NCI-H187 (cell line): ENCODE results near the gene ZNF3.

Source experiments
- DNase-seq, 2 experiments: peaks; one replicate each; lab custom pipeline; 2025; lab: John Stamatoyannopoulos, UW

The ZNF3 gene

DNA sequence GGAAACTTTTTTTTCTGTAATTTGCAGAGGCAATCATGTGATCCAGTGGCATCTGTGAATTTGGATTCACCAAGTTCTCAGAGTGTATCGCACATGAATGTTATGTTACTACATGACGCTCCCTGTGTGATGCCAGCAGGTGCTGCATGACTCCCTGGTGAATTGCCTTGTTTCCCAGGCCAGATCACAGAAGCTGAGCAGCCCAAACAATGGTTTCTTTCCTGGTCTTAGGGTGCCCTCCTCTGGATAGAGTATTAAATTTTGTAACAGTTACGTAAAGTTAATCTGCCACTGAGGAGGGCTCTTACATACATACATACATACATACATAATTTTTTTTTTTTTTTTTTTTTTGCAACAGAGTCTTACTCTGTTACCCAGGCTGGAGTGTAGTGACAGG, 28.3 kb downstream of the ZNF3 start:
- no peak for DNase-seq

DNA sequence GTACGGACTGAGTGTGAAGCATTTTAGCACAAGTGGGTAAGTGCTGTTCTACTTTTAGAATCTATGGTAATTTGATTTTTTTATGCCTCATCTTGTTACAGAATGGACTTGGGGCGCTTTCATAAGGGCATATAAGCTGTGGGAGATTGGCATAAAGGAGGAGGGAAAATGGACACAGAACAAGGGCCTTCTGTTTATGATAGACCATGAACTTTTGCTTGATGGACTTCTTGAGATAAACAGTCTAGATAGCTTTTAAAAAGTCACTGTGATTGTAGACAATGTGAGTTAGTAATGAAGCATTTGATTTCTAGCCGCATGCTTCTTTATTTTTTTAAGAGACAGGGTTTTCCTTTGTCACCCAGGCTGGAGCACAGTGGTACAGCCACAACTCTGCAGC, 29.9 kb downstream of the ZNF3 start:
- no peak for DNase-seq

DNA sequence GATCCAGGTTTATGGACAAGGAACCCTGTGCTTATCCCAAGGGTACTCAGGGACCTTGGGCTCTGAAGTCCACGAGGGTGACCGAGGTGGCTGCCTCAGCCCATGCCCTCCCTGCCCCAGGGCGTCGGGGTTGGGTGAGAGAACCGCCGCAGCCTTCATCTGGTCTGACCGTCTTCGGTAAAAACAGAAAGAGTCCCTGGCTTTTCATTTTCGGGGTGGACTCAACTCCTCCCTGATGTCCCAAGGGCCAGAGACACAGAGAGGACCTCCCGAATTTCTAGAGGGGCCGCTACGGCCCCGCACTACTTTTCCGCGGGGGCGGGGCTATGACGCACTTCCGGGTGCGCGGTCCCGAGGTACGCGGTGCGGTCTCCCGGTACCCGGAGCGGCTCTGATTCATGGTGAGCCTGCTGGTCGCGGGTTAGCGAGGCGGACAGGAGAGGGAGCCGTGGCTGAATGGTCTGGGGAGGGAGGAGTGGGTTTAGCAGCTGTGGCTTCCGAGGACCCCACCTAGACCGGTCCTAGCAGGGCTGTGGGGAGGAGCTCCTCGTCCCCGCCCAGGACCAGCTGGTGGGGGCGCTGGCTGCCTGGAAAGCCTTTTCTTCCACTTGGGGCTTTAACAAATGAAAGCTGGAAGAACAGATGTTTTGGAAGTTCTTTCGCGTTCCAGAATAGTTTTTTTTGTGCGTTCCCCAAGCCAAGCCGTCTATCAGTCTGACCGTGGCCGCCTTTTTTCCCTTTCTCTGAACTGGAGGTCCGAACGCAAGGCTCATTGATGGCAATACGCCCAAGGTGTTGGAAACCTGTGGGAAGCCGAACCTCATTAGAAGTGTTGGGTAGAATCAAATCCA, 31.9 kb downstream of the ZNF3 start, which contains the start of gene ZSCAN21:
Gene ZSCAN21 (plus strand): TSS at position 334 of the 851 bp plus-strand sequence. CDS start 7,233 bp downstream, outside the sequence.
- peak; percentile 70 to 73 for DNase-seq

DNA sequence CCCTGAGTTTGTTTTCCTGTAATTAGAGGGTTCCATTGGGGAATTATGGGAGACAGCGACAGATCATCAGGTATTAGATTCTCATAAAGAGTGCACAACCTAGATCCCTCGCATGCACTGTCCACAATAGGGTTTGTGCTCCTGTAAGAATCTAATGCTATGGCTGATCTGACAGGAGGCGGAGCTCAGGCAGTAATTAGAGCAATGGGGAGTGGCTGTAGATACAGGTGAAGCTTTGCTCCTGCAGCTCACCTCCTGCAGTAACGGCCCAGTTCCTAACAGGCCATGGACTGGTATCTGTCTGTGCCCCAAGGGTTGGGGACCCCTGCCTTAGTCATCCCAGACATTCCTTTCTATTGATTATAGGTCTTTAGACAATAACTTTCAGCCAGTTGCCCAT, 32.8 kb downstream of the ZNF3 start:
- no peak for DNase-seq

DNA sequence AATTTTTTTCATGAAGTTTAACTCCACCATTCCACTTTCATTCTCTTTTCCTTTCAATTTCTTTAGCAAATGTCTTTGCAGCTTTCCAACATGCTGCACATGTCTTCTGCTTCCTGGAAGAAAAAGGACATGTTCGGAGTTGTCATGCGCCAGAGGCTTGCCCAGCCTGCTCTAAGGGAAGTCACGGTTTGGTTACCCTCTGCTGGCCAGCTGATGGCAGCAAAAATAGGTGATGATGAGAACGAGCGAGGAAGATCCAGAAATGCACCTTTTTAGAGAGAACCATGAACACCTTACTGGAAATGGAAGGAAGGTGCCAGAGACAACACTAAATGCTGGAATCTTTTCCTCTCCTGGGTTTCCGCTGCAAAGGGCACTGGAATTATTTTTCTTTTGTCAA, 36.8 kb downstream of the ZNF3 start:
- no peak for DNase-seq

DNA sequence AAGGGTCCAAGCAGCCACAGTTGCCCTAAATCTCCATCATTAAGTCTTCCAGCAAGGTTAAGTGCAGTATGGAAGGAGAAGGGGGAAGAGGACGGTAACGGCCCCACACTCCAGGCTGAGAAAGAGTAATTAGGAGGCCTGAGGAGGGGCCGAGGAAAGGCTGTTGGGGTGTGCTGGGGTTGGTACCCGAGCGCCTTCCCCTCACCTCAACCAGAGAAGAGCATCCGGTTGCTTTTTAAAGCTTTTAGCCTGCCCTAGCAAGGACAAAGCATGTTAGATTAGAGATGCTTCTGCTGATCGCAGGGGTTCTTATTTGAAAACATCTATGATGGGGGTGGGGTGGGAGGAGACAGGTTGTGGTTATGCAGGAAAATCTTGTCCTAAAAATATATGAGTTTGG, 40.9 kb downstream of the ZNF3 start:
- DNase-seq: no peak

DNA sequence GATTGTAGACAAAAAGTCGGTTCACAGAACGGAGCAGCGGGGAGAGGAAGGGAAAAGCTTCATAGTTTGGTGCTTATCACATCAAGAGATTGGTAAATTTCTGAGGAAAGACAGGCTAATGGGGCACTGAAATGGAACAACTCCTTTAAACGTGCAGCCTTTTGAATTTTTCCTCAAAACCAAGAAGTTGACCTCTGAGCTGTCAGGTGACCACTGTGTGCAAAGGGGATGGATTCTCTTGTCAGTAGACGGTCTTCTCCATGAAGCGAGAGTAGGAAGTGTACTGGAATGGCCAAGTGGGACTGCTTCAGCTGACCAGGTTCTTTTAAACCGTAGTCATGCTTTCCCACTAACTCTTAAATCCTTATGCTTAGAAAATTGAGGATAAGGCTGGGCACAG, 43.2 kb downstream of the ZNF3 start:
- DNase-seq: no peak

DNA sequence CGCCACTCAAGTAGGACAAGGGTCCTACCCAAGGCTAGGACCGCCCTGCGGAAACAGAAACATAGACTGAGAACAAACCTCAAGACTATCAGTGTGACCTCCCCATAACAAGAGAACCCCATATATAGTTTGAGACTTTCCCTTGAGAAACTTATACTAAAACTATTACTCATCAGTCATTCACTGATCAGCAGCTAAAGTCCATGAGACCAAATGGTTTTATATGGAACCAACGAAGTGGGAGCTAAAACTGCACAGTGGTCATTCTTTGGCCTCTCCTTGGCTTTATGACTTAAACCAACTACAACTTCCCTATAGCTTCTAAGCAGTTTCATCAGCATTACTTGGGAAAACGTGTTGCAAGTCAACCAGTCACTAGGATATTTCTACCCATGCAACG, 45.6 kb downstream of the ZNF3 start:
- no peak for DNase-seq

DNA sequence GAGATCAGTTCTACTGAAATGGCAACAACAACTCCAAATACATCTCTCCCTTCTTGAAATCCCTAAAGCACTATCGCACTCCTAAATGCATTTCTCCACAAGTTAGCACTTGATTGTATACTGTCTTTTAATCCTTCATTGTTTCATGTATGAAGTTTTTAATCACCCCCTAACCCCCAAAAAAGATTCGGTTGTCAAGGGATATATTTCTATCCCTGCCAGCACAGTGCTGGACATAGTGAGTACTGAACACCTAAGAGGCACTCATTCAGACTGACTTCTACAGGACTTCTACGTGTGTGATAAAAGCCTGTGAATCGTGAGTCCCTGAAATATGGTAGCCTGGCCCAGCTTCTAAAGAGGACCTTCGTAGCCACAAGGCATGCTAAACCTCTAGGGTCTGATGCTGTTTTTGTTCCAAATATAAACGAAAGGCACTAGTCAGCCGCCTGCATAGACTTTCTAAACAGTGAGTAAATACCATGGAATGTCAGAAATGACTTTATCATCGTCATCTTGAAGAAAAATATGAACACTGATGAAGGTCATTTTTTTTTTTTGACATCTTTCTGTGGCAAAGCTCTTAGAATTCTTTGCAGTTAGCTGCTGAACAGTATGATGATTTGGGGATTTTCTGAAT, 46.5 kb downstream of the ZNF3 start:
- DNase-seq: no peak

DNA sequence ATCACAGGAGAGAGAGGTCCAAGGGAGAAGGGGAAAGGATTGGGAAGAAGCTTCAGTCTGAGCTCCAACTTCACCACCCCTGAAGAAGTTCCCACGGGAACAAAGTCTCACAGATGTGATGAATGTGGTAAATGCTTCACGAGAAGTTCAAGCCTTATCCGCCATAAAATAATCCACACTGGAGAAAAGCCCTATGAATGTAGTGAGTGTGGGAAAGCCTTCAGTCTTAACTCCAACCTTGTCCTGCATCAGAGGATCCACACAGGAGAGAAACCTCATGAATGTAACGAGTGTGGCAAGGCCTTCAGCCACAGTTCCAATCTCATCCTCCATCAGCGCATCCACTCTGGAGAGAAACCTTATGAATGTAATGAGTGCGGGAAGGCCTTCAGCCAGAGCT, 48.0 kb downstream of the ZNF3 start:
- DNase-seq: no peak

DNA sequence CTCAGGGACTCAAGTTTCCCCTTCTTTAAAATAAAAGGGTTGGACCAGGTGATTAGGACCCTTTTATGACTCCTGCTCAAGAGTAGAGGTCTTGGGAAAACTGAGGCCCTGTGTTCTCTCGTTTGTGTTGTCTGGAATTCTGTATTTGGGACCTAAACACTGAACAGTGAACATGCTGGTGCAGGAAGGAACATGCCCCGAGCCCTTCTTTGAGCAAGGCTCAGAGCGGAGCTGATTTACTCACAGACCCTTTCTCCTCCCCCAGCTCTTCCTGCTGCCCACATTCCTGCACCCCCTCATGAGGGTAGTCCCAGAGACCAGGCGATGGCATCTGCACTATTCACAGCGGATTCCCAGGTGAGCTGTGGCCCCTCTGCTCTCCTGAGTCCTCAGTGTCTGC, 51.9 kb downstream of the ZNF3 start:
- no peak for DNase-seq

DNA sequence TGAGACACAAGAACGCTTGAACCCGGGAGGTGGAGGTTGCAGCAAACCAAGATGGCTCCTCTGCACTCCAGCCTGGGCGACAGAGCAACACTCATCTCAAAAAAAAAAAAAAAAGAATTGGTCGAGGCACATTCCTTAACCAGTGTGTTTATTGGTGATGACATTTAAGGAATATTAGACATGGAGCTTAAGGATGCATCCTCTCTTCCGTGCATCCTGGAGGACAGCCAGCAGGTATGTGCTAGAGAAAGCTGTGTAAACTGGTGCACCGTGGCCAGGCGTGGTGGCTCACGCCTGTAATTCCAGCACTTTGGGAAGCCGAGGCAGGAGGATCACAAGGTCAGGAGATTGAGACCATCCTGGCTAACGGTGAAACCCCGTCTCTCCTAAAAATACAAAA, 54.3 kb downstream of the ZNF3 start:
- DNase-seq: no peak

DNA sequence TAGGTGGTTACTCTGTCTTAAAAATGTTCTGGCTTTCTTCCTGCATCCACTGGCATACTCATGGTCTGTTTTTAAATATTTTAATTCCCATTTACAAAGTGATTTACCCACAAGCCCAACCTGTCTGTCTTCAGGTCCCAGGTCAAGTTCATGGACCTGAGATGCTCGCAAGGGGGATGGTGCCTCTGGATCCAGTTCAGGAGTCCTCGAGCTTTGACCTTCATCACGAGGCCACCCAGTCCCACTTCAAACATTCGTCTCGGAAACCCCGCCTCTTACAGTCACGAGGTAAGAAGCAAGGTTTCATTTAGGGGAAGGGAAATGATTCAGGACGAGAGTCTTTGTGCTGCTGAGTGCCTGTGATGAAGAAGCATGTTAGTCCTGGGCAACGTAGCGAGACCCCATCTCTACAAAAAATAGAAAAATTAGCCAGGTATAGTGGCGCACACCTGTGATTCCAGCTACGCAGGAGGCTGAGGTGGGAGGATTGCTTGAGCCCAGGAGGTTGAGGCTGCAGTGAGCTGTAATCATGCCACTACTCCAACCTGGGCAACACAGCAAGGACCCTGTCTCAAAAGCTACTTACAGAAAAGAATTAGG, 57.4 kb downstream of the ZNF3 start:
- no peak for DNase-seq

DNA sequence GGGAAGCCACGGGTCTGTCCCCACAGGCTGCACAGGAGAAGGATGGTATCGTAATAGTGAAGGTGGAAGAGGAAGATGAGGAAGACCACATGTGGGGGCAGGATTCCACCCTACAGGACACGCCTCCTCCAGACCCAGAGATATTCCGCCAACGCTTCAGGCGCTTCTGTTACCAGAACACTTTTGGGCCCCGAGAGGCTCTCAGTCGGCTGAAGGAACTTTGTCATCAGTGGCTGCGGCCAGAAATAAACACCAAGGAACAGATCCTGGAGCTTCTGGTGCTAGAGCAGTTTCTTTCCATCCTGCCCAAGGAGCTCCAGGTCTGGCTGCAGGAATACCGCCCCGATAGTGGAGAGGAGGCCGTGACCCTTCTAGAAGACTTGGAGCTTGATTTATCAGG, 58.0 kb downstream of the ZNF3 start:
- DNase-seq: no peak

DNA sequence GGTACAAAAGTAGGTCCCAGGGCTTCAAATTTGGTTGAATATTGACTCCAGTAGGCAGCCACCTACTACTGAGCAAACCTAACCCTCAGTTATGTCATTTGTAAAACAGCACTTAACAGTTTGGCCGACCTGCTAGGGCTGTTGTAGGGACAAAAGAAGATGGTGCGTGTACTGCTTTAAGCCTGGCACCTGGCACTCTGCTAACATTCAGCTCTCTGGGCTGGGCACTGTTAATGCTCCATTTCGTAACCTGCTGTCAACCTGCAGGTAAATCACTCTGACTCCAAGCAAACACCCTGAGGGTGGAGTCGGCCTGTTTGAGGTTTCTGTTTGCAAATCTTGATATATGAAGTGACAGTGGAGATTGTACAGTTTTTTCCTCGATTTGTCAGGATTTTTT, 58.9 kb downstream of the ZNF3 start:
- no peak for DNase-seq

DNA sequence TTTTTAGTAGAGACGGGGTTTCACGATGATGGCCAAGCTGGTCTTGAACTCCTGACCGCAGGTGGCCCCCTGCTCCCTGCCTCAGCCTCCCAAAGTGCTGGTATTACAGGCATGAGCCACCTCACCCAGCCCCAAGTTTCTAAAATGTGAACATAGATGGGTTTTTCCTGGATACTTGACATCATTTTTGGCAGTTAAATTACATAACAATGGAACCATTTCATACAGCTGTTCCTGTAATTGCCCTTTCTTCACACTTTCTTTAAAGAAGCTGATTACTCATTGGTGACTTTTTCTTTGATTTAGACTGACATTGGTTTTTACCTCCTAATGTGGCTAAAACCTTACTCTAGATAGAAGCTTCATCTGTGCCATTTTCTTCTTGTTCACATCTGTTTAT, 60.2 kb downstream of the ZNF3 start:
- no peak for DNase-seq
